ENCODE data around the gene GALNT7.
A peak's percentile ranks its signal among the peaks of the same experiment; 100 is the strongest.

Gene GALNT7

GRCh38 chr4:173185847-173186510 lies 17.4 kb downstream of the GALNT7 start:
- no peak for DNase-seq
- TF ChIP-seq CTCF (IDR thresholded peaks at IDR 0.05; ENCODE audit: low read depth, low read length, missing control alignments) = no peak
- H3K27ac ChIP-seq = no peak overlapping the region
- in situ Hi-C loops (cut with HindIII; ENCODE audit: low pct_ligation_motif_present, low sequenced_read_pairs) = no loop called here
- no peaks in the 10 kb centered on the region for H3K36me3 ChIP-seq (replicated peaks)
- no peak overlapping the region for H3K4me3 ChIP-seq (ENCODE audit: low read depth, low read length)
- H3K27me3 ChIP-seq (replicated peaks) = no peaks in the 10 kb centered on the region

GRCh38 chr4:173187732-173188131 lies 19.1 kb downstream of the GALNT7 start:
- TF ChIP-seq CTCF (IDR thresholded peaks at IDR 0.05; ENCODE audit: low read depth, low read length, missing control alignments) = no peak
- H3K27me3 ChIP-seq (replicated peaks) = no peaks in the 10 kb centered on the region
- no peak overlapping the region for H3K27ac ChIP-seq
- H3K36me3 ChIP-seq (replicated peaks) = no peaks in the 10 kb centered on the region
- no peak overlapping the region for H3K4me3 ChIP-seq (ENCODE audit: low read depth, low read length)
- in situ Hi-C loops (cut with HindIII; ENCODE audit: low pct_ligation_motif_present, low sequenced_read_pairs) = no loop called here
- DNase-seq = no peak

GRCh38 chr4:173188648-173189047 lies 20.0 kb downstream of the GALNT7 start:
- Histone ChIP-seq H3K27ac (no peak overlapping the region), H3K36me3 (replicated peaks) (no peaks in the 10 kb centered on the region), H3K4me3 (ENCODE audit: low read depth, low read length) (no peak overlapping the region), H3K27me3 (replicated peaks) (no peaks in the 10 kb centered on the region)
- no peak for TF ChIP-seq CTCF (IDR thresholded peaks at IDR 0.05; ENCODE audit: low read depth, low read length, missing control alignments)
- in situ Hi-C loops (cut with HindIII; ENCODE audit: low pct_ligation_motif_present, low sequenced_read_pairs) = no loop called here
- DNase-seq = no peak

- in situ Hi-C loops (cut with HindIII; ENCODE audit: low pct_ligation_motif_present, low sequenced_read_pairs) = no loop called here
- Histone ChIP-seq H3K27me3 (replicated peaks) (no peaks in the 10 kb centered on the region), H3K4me3 (ENCODE audit: low read depth, low read length) (no peak overlapping the region), H3K36me3 (replicated peaks) (no peaks in the 10 kb centered on the region), H3K27ac (no peak overlapping the region)
- no peak for TF ChIP-seq CTCF (IDR thresholded peaks at IDR 0.05; ENCODE audit: low read depth, low read length, missing control alignments)
- peak; percentile 35 for DNase-seq
These were observed 20.6 kb downstream of the GALNT7 start for GRCh38 chr4:173189117-173189693.

- no peak for DNase-seq
- H3K27ac ChIP-seq = peak overlapping the region; percentile 24
- in situ Hi-C loops (cut with HindIII; ENCODE audit: low pct_ligation_motif_present, low sequenced_read_pairs) = no loop called here
- no peaks in the 10 kb centered on the region for H3K36me3 ChIP-seq (replicated peaks)
- TF ChIP-seq CTCF (IDR thresholded peaks at IDR 0.05; ENCODE audit: low read depth, low read length, missing control alignments) = no peak
- H3K27me3 ChIP-seq (replicated peaks) = no peaks in the 10 kb centered on the region
- H3K4me3 ChIP-seq (ENCODE audit: low read depth, low read length) = no peak overlapping the region
These were observed 23.0 kb downstream of the GALNT7 start for GRCh38 chr4:173191623-173192041.

Measured in brain microvascular endothelial cell (primary cell).